Endothelial cell of umbilical vein (primary cell): ENCODE data around the gene MAP4K4. TPM values are rescaled to one million over a fixed set of nuclear protein-coding genes. Genes with fewer than 3 reads are reported as not detected.

Experiments used
- BruUV-seq: library from RNA; stranded (reverse); fragments of 400-500 nt; replicated peaks from 2 replicates; lab custom pipeline; 2021; lab: Mats Ljungman, UMichigan
- CTCF ChIA-PET: fragments of 300-600, 350-600 bp; sonication (Branson Sonifier 250); formaldehyde crosslinking; loops from one replicate; lab custom pipeline; 2021; ENCODE audit warnings: antibody characterized with exemption, inconsistent platforms; lab: Charles Lee
- POLR2A ChIA-PET: fragments of 300-600, 350-600 bp; sonication (Branson Sonifier 250); formaldehyde crosslinking; loops from one replicate; lab custom pipeline; 2021; ENCODE audit warnings: antibody characterized with exemption, inconsistent platforms; lab: Charles Lee
- DNase-seq: peaks from one replicate; pipeline ENCODE4 v3.0.0-alpha.2; 2011; ENCODE audit warnings: low read depth, low spot score
- FAIRE-seq: peaks from 2 replicates; lab custom pipeline; 2011; peaks lifted over from hg19 to GRCh38; lab: Jason Lieb, UNC
- H2AFZ ChIP-seq: 2 replicates; pipeline ENCODE4 v1.6.0; 2012; ENCODE audit warnings: low read depth, low read length, control low read depth, inconsistent platforms
- H3K27ac ChIP-seq: 2 replicates; pipeline ENCODE4 v1.5.1; 2011; ENCODE audit warnings: low read depth, mild to moderate bottlenecking, control low read depth, low read length, moderate library complexity; ENCODE audit not compliant: insufficient read depth
- H3K27me3 ChIP-seq, 2 experiments: 2 replicates each; pipeline versions ENCODE4 v1.6.0 to v1.6.1; 2011; ENCODE audit warnings: low read length in 2 of 2, mixed read lengths in 1 of 2; ENCODE audit not compliant: control insufficient read depth in 2 of 2, insufficient read depth in 2 of 2
- H3K36me3 ChIP-seq, 2 experiments: 2 replicates in 1 of 2; 3 replicates in 1 of 2; pipeline ENCODE4 v1.5.1; 2011; ENCODE audit warnings: low read length in 2 of 2, mild to moderate bottlenecking in 1 of 2, moderate library complexity in 1 of 2; ENCODE audit not compliant: control insufficient read depth in 2 of 2, insufficient read depth in 2 of 2; ENCODE audit errors: extremely low read depth in 1 of 2
- H3K4me1 ChIP-seq: 3 replicates; pipeline ENCODE4 v1.5.1; 2011; ENCODE audit warnings: mild to moderate bottlenecking, low read length; ENCODE audit not compliant: control insufficient read depth, insufficient read depth; ENCODE audit errors: extremely low read depth
- H3K4me2 ChIP-seq: 2 replicates; pipeline ENCODE4 v1.6.1; 2011; ENCODE audit warnings: low read length, control low read depth, mixed read lengths; ENCODE audit not compliant: insufficient read depth
- H3K4me3 ChIP-seq, 3 experiments: fragments of 200-600 bp in 1 of 3; sonication (generic), shearing (Covaris generic) in 1 of 3; replicated peaks in 1 of 3; 2 replicates each; pipeline ENCODE4 v1.5.1; 2011 to 2016; ENCODE audit warnings: control low read depth in 3 of 3, low read length in 3 of 3, mild to moderate bottlenecking in 2 of 3, inconsistent platforms in 1 of 3, low read depth in 1 of 3, moderate library complexity in 1 of 3; ENCODE audit not compliant: insufficient read depth in 1 of 3
- H3K79me2 ChIP-seq: 2 replicates; pipeline ENCODE4 v1.6.0; 2012; ENCODE audit warnings: low read length, inconsistent platforms; ENCODE audit not compliant: control insufficient read depth, insufficient read depth
- H3K9ac ChIP-seq: replicated peaks from 2 replicates; pipeline ENCODE3; 2011; ENCODE audit warnings: low read length, control low read depth; ENCODE audit not compliant: insufficient read depth; ENCODE audit errors: extremely low read depth
- H3K9me1 ChIP-seq: replicated peaks from 3 replicates; pipeline ENCODE4 v1.6.0; 2011; ENCODE audit warnings: mild to moderate bottlenecking, low read length; ENCODE audit not compliant: control insufficient read depth, insufficient read depth; ENCODE audit errors: extremely low read depth
- H3K9me3 ChIP-seq: replicated peaks from 2 replicates; pipeline ENCODE4 v1.5.1; 2012; ENCODE audit warnings: low read length, inconsistent platforms; ENCODE audit not compliant: control insufficient read depth, insufficient read depth
- H4K20me1 ChIP-seq: replicated peaks from 2 replicates; pipeline ENCODE3; 2011; ENCODE audit warnings: mild to moderate bottlenecking, low read length; ENCODE audit not compliant: control insufficient read depth, insufficient read depth; ENCODE audit errors: extremely low read depth
- CTCF ChIP-seq, 2 donors: IDR thresholded peaks; 1 replicate in 1 of 2; 2 replicates in 1 of 2; pipeline ENCODE4 v1.5.1; 2011; ENCODE audit warnings: low read length in 2 of 2, mild to moderate bottlenecking in 2 of 2, moderate library complexity in 2 of 2, control low read depth in 1 of 2, inconsistent platforms in 1 of 2, low read depth in 1 of 2; ENCODE audit not compliant: insufficient read depth in 1 of 2; ENCODE audit errors: extremely low read depth in 1 of 2
- EZH2 ChIP-seq: IDR thresholded peaks from 2 replicates; pipeline ENCODE4 v1.6.1; 2012; ENCODE audit warnings: borderline replicate concordance, low read depth, mild to moderate bottlenecking, moderate library complexity, low read length, inconsistent platforms; ENCODE audit not compliant: severe bottlenecking
- FOS ChIP-seq: IDR thresholded peaks from 2 replicates; pipeline ENCODE4 v1.6.1; 2011; ENCODE audit warnings: mild to moderate bottlenecking, low read length, moderate library complexity, borderline replicate concordance; ENCODE audit not compliant: insufficient read depth
- MAX ChIP-seq: IDR thresholded peaks from 2 replicates; pipeline ENCODE4 v1.6.1; 2011; ENCODE audit not compliant: insufficient read depth, insufficient read length
- MYC ChIP-seq: IDR thresholded peaks from one replicate; pipeline ENCODE4 v1.6.1; 2011; ENCODE audit warnings: mild to moderate bottlenecking, low read depth, low read length
- POLR2AphosphoS5 ChIP-seq: IDR thresholded peaks from 2 replicates; pipeline ENCODE4 v1.6.1; 2012; ENCODE audit warnings: low read depth, mild to moderate bottlenecking, control low read depth, low read length, moderate library complexity; ENCODE audit not compliant: insufficient read depth
- dilution Hi-C: fragments of 300-500 bp; cut with MboI; formaldehyde crosslinking; loops from one replicate; pipeline ENCODE4 v1.15.0; 2019; ENCODE audit warnings: low sequenced_read_pairs; ENCODE audit not compliant: extremely low pct_ligation_motif_present
- intact Hi-C: fragments of 100-400 bp; cut with micrococcal nuclease; formaldehyde crosslinking; loops from one replicate; pipeline ENCODE4 v1.10.0; 2022
- polyA plus RNA-seq, 4 experiments: library from polyadenylated mRNA; depleted of rRNA in 3 of 4; stranded (reverse) in 3 of 4; unstranded in 1 of 4; fragments of >200 nt; gene quantifications; 2 replicates each; pipeline versions ENCODE4 v1.2.1 to v1.2.3, GENCODE V29; 2011 to 2012; ENCODE audit warnings: missing spikeins in 1 of 4
- total RNA-seq: library from RNA; stranded (reverse); gene quantifications from 2 replicates; pipeline ENCODE4 v1.2.3, GENCODE V29; 2021

The MAP4K4 gene
- total and polyA plus RNA-seq, 2 donors (not counting 3 experiments of a cell fraction or from before 2014, with no cell fraction given), result 79.4 to 269 TPM

GRCh38 chr2:101752716-101753616 is 55.5 kb downstream of the MAP4K4 start:
- ChIA-PET POLR2A (no interaction called here), CTCF (interaction anchor here (0.9 to 3.1 kb wide), 8 partner anchors 10 to 334 kb away, joined by 3 to 12 read pairs (median 7); partner anchors contain the start of gene MAP4K4)
- intact Hi-C loops (no loop called here), dilution Hi-C loops (no loop called here)
- Histone ChIP-seq H3K9ac (no peak overlapping the region), H3K27ac (no peak overlapping the region), H3K79me2 (peaks cover 81% of the 10 kb centered on the region), H3K4me2 (no peak overlapping the region), H3K9me3 (no peaks in the 10 kb centered on the region), H3K36me3 (no peaks in the 10 kb centered on the region), H4K20me1 (peaks cover 23% of the 10 kb centered on the region), H2AFZ (no peak overlapping the region), H3K4me1 (peaks cover 40% of the 10 kb centered on the region), H3K27me3 (no peaks in the 10 kb centered on the region), H3K4me3 (no peak overlapping the region), H3K9me1 (no peaks in the 10 kb centered on the region)
- TF ChIP-seq EZH2 (no peak), FOS (no peak), POLR2AphosphoS5 (no peak), MYC (no peak), MAX (no peak), CTCF (IDR thresholded peaks at IDR 0.05; ENCODE audit: extremely low read depth in 1 of 2, insufficient read depth in 1 of 2, low read depth in 1 of 2, low read length in 2 of 2) (no peak)
- DNase-seq, result peak; percentile 46
- no peak for FAIRE-seq
- BruUV-seq, result no TSS peak
